NB4 (cell line): ENCODE data around the gene PRKAB1.

Source experiments
- DNase-seq: peaks from one replicate; pipeline ENCODE4 v3.0.0; 2010; ENCODE audit warnings: low read depth
- H3K4me3 ChIP-seq: one replicate; pipeline ENCODE4 v1.5.1; 2011; ENCODE audit warnings: mild to moderate bottlenecking, low read depth, low read length, moderate library complexity
- CTCF ChIP-seq: IDR thresholded peaks from one replicate; pipeline ENCODE4 v1.5.1; 2012; ENCODE audit warnings: low read depth, low read length
- MAX ChIP-seq: IDR thresholded peaks from 2 replicates; pipeline ENCODE4 v1.6.1; 2011; ENCODE audit warnings: low read depth, low read length
- MYC ChIP-seq: IDR thresholded peaks from 2 replicates; pipeline ENCODE4 v1.6.1; 2011; ENCODE audit warnings: low read depth, low read length
- POLR2A ChIP-seq: IDR thresholded peaks from 2 replicates; pipeline ENCODE4 v1.6.1; 2011; ENCODE audit warnings: mild to moderate bottlenecking; ENCODE audit not compliant: insufficient read length; ENCODE audit errors: extremely low read depth

Gene PRKAB1

GRCh38 chr12:119712721-119713120 lies 44.8 kb downstream of the PRKAB1 start:
- DNase-seq = no peak
- TF ChIP-seq POLR2A (no peak), CTCF (no peak), MAX (no peak), MYC (no peak)
- H3K4me3 ChIP-seq = no peak overlapping the region

- TF ChIP-seq POLR2A (no peak), MYC (no peak), MAX (no peak), CTCF (no peak)
- DNase-seq = no peak
- no peak overlapping the region for H3K4me3 ChIP-seq
These were observed 45.7 kb downstream of the PRKAB1 start for GRCh38 chr12:119713551-119714031.

- no peak overlapping the region for H3K4me3 ChIP-seq
- no peak for TF ChIP-seq CTCF
- no peak for TF ChIP-seq MAX
- no peak for TF ChIP-seq MYC
- no peak for TF ChIP-seq POLR2A
- no peak for DNase-seq
These were observed 46.8 kb downstream of the PRKAB1 start for GRCh38 chr12:119714614-119715267.

- H3K4me3 ChIP-seq = no peak overlapping the region
- TF ChIP-seq CTCF (no peak), POLR2A (no peak)
- no peak for DNase-seq
These were observed 47.3 kb downstream of the PRKAB1 start for GRCh38 chr12:119715268-119715620.

- DNase-seq = no peak
- no peak overlapping the region for H3K4me3 ChIP-seq
- TF ChIP-seq MAX = no peak
- no peak for TF ChIP-seq CTCF
- TF ChIP-seq POLR2A = no peak
- TF ChIP-seq MYC = no peak
These were observed 50.2 kb downstream of the PRKAB1 start for GRCh38 chr12:119718141-119718540.

GRCh38 chr12:119720349-119720748 lies 52.4 kb downstream of the PRKAB1 start:
- TF ChIP-seq MAX (no peak), POLR2A (no peak), CTCF (no peak), MYC (no peak)
- no peak for DNase-seq
- no peak overlapping the region for H3K4me3 ChIP-seq
